SIG-M5 treated with dmso at 0.1 percent for 504 hours (cell line): ENCODE measurements around the gene CAMK2D.

ENCODE experiments used
- DNase-seq: peaks from one replicate; lab custom pipeline; 2025; ENCODE audit not compliant: unreplicated experiment; lab: John Stamatoyannopoulos, UW

CAMK2D gene

GRCh38 chr4:113613503-113613902 lies 148.0 kb downstream of the CAMK2D start:
- DNase-seq, result no peak

GRCh38 chr4:113610537-113610936 lies 151.0 kb downstream of the CAMK2D start:
- no peak for DNase-seq

- DNase-seq, result no peak
Observed at GRCh38 chr4:113607998-113608397, 153.5 kb downstream of the CAMK2D start.

GRCh38 chr4:113607147-113607720 lies 154.3 kb downstream of the CAMK2D start:
- DNase-seq, result no peak

- DNase-seq, result no peak
Observed at GRCh38 chr4:113604955-113605354, 156.6 kb downstream of the CAMK2D start.

- no peak for DNase-seq
Observed at GRCh38 chr4:113603911-113604310, 157.6 kb downstream of the CAMK2D start.

- no peak for DNase-seq
Observed at GRCh38 chr4:113602646-113603228, 158.8 kb downstream of the CAMK2D start.

GRCh38 chr4:113601636-113602035 lies 159.9 kb downstream of the CAMK2D start:
- DNase-seq, result no peak

- DNase-seq, result no peak
Observed at GRCh38 chr4:113596396-113596795, 165.1 kb downstream of the CAMK2D start.

GRCh38 chr4:113594231-113594556 lies 167.3 kb downstream of the CAMK2D start:
- no peak for DNase-seq

GRCh38 chr4:113593400-113594230 lies 167.9 kb downstream of the CAMK2D start:
- DNase-seq, result peak; percentile 42

GRCh38 chr4:113591982-113592381 lies 169.6 kb downstream of the CAMK2D start:
- no peak for DNase-seq

GRCh38 chr4:113588895-113589668 lies 172.5 kb downstream of the CAMK2D start:
- peak; percentile 31 for DNase-seq

- no peak for DNase-seq
Observed at GRCh38 chr4:113587640-113588275, 173.8 kb downstream of the CAMK2D start.

- DNase-seq, result no peak
Observed at GRCh38 chr4:113587156-113587555, 174.4 kb downstream of the CAMK2D start.

GRCh38 chr4:113586072-113586471 lies 175.5 kb downstream of the CAMK2D start:
- peak; percentile 72 for DNase-seq

GRCh38 chr4:113584407-113585150 lies 177.0 kb downstream of the CAMK2D start:
- DNase-seq, result peak; percentile 25

- no peak for DNase-seq
Observed at GRCh38 chr4:113582737-113583136, 178.8 kb downstream of the CAMK2D start.

GRCh38 chr4:113579360-113579759 lies 182.2 kb downstream of the CAMK2D start:
- no peak for DNase-seq

- DNase-seq, result no peak
Observed at GRCh38 chr4:113576947-113577678, 184.4 kb downstream of the CAMK2D start.
